Thymus (tissue), 14 donors: ENCODE results near the gene LANCL2. TPM values are rescaled to one million over a fixed set of nuclear protein-coding genes. Genes with fewer than 3 reads are reported as not detected.

Source experiments
- DNase-seq, 9 donors: peaks; one replicate each; pipeline ENCODE4 v3.0.0-alpha.2; 2013; ENCODE audit warnings: low spot score in 9 of 9, low read depth in 6 of 9, missing footprints in 1 of 9
- H3K27ac ChIP-seq, 2 donors: one replicate each; pipeline ENCODE4 v1.5.1; 2013; ENCODE audit warnings: control low read depth in 1 of 2, low read depth in 1 of 2, low read length in 1 of 2, mild to moderate bottlenecking in 1 of 2, moderate library complexity in 1 of 2
- H3K27me3 ChIP-seq, 2 donors: one replicate each; pipeline ENCODE4 v1.5.1; 2013; ENCODE audit warnings: low read length in 1 of 2; ENCODE audit not compliant: control insufficient read depth in 2 of 2, insufficient read depth in 1 of 2
- H3K36me3 ChIP-seq, 2 donors: one replicate each; pipeline ENCODE4 v1.5.1; 2013; ENCODE audit warnings: low read length in 1 of 2, mild to moderate bottlenecking in 1 of 2, moderate library complexity in 1 of 2; ENCODE audit not compliant: control insufficient read depth in 2 of 2, insufficient read depth in 2 of 2
- H3K4me1 ChIP-seq, 2 donors: one replicate each; pipeline ENCODE4 v1.5.1; 2013; ENCODE audit warnings: low read length in 2 of 2; ENCODE audit not compliant: control insufficient read depth in 2 of 2, insufficient read depth in 2 of 2
- H3K4me3 ChIP-seq, 2 donors: one replicate each; pipeline ENCODE4 v1.5.1; 2013; ENCODE audit warnings: low read length in 2 of 2, control low read depth in 1 of 2, mild to moderate bottlenecking in 1 of 2
- H3K9me3 ChIP-seq, 2 donors: one replicate each; pipeline ENCODE4 v1.5.1; 2013; ENCODE audit warnings: low read length in 1 of 2, mild to moderate bottlenecking in 1 of 2; ENCODE audit not compliant: control insufficient read depth in 2 of 2, insufficient read depth in 1 of 2
- WGBS: extraction: QIAGEN DNeasy Blood & Tissue Kit; methylation state at CpG from one replicate; pipeline ENCODE4 v1.1.7; 2013; 5-methylcytosine and 5-hydroxymethylcytosine counted together
- long read RNA-seq, 10 donors: transcript quantifications; one replicate each; lab custom pipeline, GENCODE V29; 2026
- polyA plus RNA-seq: library from polyadenylated mRNA; stranded (reverse); fragments of 200-250 nt; gene quantifications from one replicate; pipeline ENCODE4 v1.2.3, GENCODE V29; 2013
- total RNA-seq: library from RNA; stranded (reverse); fragments of 120-200 nt; gene quantifications from one replicate; pipeline ENCODE4 v1.2.4, GENCODE V29; 2013
- donor health status: healthy.

Gene LANCL2
- total RNA-seq (20.0 TPM), polyA plus RNA-seq (8.3 TPM)
- long read RNA-seq, donor 1, partial matches to known transcripts, result 0 of 1 reads
- long read RNA-seq, donor 1, other reads (novel, unspliced or antisense), result 0 of 1 reads
- long read RNA-seq, donor 2, result 0 reads
- long read RNA-seq, donor 3, full-length matches to known transcripts, result 21 of 38 reads
- long read RNA-seq, donor 3, partial matches to known transcripts, result 0 of 38 reads
- long read RNA-seq, donor 3, other reads (novel, unspliced or antisense), result 17 of 38 reads
- long read RNA-seq, donor 4, transcript LANCL2-203 (2 exons, 573 nt), result major isoform, 5 of 5 reads
- long read RNA-seq, donor 4, partial matches to known transcripts, result 0 of 5 reads
- long read RNA-seq, donor 4, other reads (novel, unspliced or antisense), result 0 of 5 reads
- long read RNA-seq, donor 5, full-length matches to known transcripts, result 26 of 36 reads
- long read RNA-seq, donor 5, partial matches to known transcripts, result 0 of 36 reads
- long read RNA-seq, donor 5, other reads (novel, unspliced or antisense), result 10 of 36 reads
- long read RNA-seq, donor 6, full-length matches to known transcripts, result 7 of 7 reads
- long read RNA-seq, donor 6, partial matches to known transcripts, result 0 of 7 reads
- long read RNA-seq, donor 6, other reads (novel, unspliced or antisense), result 0 of 7 reads
- long read RNA-seq, donor 7, full-length matches to known transcripts, result 6 of 6 reads
- long read RNA-seq, donor 7, partial matches to known transcripts, result 0 of 6 reads
- long read RNA-seq, donor 7, other reads (novel, unspliced or antisense), result 0 of 6 reads
- long read RNA-seq, donor 8, full-length matches to known transcripts, result 2 of 2 reads
- long read RNA-seq, donor 8, partial matches to known transcripts, result 0 of 2 reads
- long read RNA-seq, donor 8, other reads (novel, unspliced or antisense), result 0 of 2 reads
- long read RNA-seq, donor 9, full-length matches to known transcripts, result 8 of 14 reads
- long read RNA-seq, donor 9, partial matches to known transcripts, result 0 of 14 reads
- long read RNA-seq, donor 9, other reads (novel, unspliced or antisense), result 6 of 14 reads
- long read RNA-seq, donor 10, full-length matches to known transcripts, result 7 of 17 reads
- long read RNA-seq, donor 10, partial matches to known transcripts, result 0 of 17 reads
- long read RNA-seq, donor 10, other reads (novel, unspliced or antisense), result 10 of 17 reads

DNA sequence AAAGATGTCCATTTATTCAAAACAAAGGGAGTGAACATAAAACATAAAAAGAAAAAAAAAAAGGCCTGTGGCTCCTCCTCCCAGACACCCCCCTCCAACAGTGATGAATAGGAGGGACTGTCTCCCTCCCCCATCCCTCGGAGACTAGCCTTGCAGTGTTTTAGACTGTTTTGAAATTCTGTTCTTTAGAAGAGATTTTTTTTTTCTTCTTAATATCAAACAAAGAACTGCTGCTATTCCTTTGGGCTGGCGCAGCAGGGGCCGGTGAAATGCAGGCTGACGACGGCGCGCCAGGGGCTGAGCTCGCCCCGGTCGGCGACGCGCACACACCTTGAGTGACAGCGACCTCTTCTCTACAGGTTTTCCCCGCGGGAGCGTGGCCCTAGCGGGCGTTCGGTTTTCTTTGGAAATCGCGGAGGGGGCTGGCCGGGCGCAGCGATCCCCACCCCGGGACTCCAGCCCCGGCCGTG, at the start of gene LANCL2:
LANCL2 (plus strand) TSS at position 133 of the 470 bp plus-strand sequence. CDS start 689 bp downstream, outside the sequence.
- Histone ChIP-seq H3K9me3 (no peaks in the 10 kb centered on the region), H3K4me1 (peaks cover 8 to 16% of the 10 kb centered on the region in 2 donors), H3K27ac (peak within 1 kb of the TSS; percentile 95 to 98), H3K36me3 (no peaks in the 10 kb centered on the region), H3K4me3 (peak within 1 kb of the TSS; percentile 88 to 90), H3K27me3 (no peaks in the 10 kb centered on the region)
- DNase-seq, result peak in 6 of 9 donors; percentile 38 to 56 (median 48)
- under 1% methylated on average over 28 of the region's 28 CpGs for WGBS

GRCh38 chr7:55325371-55325792, 39.8 kb upstream of the LANCL2 start:
- Histone ChIP-seq H3K36me3 (no peaks in the 10 kb centered on the region), H3K4me1 (no peaks in the 10 kb centered on the region), H3K9me3 (no peaks in the 10 kb centered on the region), H3K4me3 (no peak overlapping the region), H3K27ac (no peak overlapping the region), H3K27me3 (no peaks in the 10 kb centered on the region)
- 91% methylated on average over 5 of the region's 5 CpGs for WGBS
- no peak for DNase-seq

DNA sequence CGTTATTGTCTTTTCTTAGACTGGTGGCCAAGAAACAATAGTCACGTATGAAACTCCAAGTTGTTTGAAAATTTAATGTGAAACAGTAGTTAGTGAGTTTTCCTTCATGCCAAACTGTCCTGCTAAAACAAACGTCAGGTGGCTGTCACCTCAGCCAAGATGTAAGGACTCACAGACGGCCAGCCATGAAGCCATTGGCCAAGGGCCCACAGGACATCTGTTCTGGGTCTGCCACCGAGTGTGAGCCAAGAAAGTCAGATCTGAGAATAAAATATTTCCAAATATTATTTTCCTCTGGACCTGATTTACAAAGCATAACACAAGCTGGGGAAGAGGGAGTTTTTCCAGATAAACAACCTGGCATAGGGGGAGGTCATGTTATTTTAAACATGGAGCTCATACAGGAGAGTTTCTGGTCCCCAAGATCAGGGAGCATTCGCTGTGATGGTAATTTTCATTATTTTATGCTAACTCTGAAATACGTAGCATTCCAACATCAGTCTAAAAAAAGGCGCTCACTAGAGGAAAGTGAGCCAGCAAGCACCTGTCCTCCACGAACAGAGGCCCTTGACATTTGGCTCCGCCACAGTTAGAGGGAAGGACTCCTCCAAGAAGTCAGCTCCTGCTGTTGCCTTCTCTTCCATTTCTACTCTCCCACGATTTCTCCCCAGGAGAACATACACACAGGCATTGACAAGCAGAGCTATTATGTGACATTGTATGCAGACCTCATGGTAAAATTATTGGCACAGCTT, 38.9 kb upstream of the LANCL2 start:
- Histone ChIP-seq H3K27me3 (no peaks in the 10 kb centered on the region), H3K4me1 (no peaks in the 10 kb centered on the region), H3K4me3 (no peak overlapping the region), H3K27ac (no peak overlapping the region), H3K9me3 (no peaks in the 10 kb centered on the region), H3K36me3 (no peaks in the 10 kb centered on the region)
- 91% methylated on average over 11 of the region's 11 CpGs for WGBS
- DNase-seq, result no peak

DNA sequence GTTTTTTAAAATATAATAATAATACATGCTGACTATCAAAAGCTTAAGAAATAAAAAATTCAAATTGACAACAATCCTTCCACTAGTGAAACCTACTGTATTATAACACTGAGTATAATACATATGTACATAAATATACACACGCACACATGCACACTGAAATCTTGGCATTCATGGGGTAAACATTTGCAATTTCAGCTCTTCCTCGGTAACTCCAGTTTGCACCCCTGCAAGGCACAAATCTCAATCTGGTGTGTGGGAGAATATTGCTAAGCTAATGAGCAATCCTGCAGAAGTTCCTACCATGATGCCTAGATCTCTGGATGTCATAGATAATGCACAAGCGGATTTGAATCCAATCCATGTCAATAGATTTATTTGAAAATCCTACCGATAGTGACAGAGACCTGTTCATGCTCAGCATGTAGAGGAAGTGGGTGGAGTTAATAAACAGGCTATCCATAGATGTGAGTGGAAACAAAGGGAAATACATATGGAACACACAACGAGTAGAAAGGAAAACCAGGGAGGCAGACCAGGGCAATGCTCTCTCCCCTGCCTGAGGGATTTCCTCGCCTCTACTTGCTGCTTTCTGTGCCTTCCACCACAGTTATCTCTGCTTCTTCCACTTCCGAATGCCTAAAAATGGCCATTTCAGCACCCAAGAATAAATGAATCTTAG, 38.1 kb upstream of the LANCL2 start:
- WGBS, result 88% methylated on average over 7 of the region's 7 CpGs
- DNase-seq, result no peak

DNA sequence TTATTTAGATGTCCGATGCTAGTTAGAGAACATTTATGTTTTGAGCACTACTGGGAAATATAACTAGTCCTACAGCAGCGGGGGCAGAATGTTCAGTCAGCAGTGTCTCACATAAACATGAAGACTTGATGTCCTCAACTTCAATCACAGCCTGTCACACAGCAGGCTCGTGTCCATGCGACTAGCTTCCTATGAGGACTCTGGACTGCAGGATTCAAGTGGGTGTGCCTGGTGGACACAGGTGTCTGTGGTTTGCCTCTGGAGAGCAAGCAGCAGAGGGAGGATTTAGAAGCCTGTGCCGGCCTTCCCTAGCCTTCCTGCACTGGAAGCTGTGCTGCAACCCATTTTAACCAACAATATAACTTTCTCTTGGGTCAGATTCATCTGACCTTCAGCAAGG, 30.0 kb upstream of the LANCL2 start:
- 93% methylated on average over 5 of the region's 5 CpGs for WGBS
- Histone ChIP-seq H3K27ac (no peak overlapping the region), H3K27me3 (no peaks in the 10 kb centered on the region), H3K4me1 (no peaks in the 10 kb centered on the region), H3K9me3 (no peaks in the 10 kb centered on the region), H3K4me3 (no peak overlapping the region), H3K36me3 (no peaks in the 10 kb centered on the region)
- no peak for DNase-seq

More for the DNA sequence above, 38.1 kb upstream of the LANCL2 start:
- Histone ChIP-seq H3K9me3 (no peaks in the 10 kb centered on the region), H3K27ac (no peak overlapping the region), H3K36me3 (no peaks in the 10 kb centered on the region), H3K4me1 (no peaks in the 10 kb centered on the region), H3K27me3 (no peaks in the 10 kb centered on the region), H3K4me3 (no peak overlapping the region)

GRCh38 chr7:55335786-55336185, 29.4 kb upstream of the LANCL2 start:
- no peak for DNase-seq
- WGBS, result 81% methylated on average over 5 of the region's 5 CpGs
- no peaks in the 10 kb centered on the region for H3K27me3 ChIP-seq
- no peak overlapping the region for H3K4me3 ChIP-seq
- H3K9me3 ChIP-seq, result no peaks in the 10 kb centered on the region
- H3K4me1 ChIP-seq, result no peaks in the 10 kb centered on the region
- no peaks in the 10 kb centered on the region for H3K36me3 ChIP-seq
- H3K27ac ChIP-seq, result no peak overlapping the region

- H3K36me3 ChIP-seq, result no peaks in the 10 kb centered on the region
- H3K4me3 ChIP-seq, result no peak overlapping the region
- no peaks in the 10 kb centered on the region for H3K4me1 ChIP-seq
- no peaks in the 10 kb centered on the region for H3K9me3 ChIP-seq
- H3K27me3 ChIP-seq, result no peaks in the 10 kb centered on the region
- WGBS, result 74% methylated on average over 3 of the region's 3 CpGs
- DNase-seq, result no peak
- no peak overlapping the region for H3K27ac ChIP-seq
Observed at GRCh38 chr7:55336540-55336939, 28.6 kb upstream of the LANCL2 start.
